BE2C (cell line): ENCODE results near the gene EXOC4.
"Not testable (repeated sequence)": the region's sequence is repeated elsewhere in the genome, so short reads cannot be mapped to it uniquely, and the experiment has no call there.

Experiments
- DNase-seq: peaks from one replicate; pipeline ENCODE4 v3.0.0-alpha.2; 2020
- H3K27me3 ChIP-seq: fragments of 250-450 bp; sonication (Bioruptor Pico); 2 replicates; pipeline ENCODE4 v1.5.1; 2020; ENCODE audit warnings: mild to moderate bottlenecking
- H3K36me3 ChIP-seq: fragments of 250-450 bp; sonication (Bioruptor Pico); 2 replicates; pipeline ENCODE4 v1.5.1; 2020; ENCODE audit warnings: mild to moderate bottlenecking
- H3K4me1 ChIP-seq: fragments of 250-450 bp; sonication (Bioruptor Pico); 2 replicates; pipeline ENCODE4 v1.5.1; 2020
- H3K4me3 ChIP-seq: 2 replicates; pipeline ENCODE4 v1.5.1; 2011; ENCODE audit warnings: low read depth, low read length
- H3K9me3 ChIP-seq: fragments of 250-450 bp; sonication (Bioruptor Pico); 2 replicates; pipeline ENCODE4 v1.5.1; 2020
- CTCF ChIP-seq: IDR thresholded peaks from 2 replicates; pipeline ENCODE4 v1.5.1; 2012; ENCODE audit warnings: mild to moderate bottlenecking, low read depth, low read length

Gene EXOC4

DNA sequence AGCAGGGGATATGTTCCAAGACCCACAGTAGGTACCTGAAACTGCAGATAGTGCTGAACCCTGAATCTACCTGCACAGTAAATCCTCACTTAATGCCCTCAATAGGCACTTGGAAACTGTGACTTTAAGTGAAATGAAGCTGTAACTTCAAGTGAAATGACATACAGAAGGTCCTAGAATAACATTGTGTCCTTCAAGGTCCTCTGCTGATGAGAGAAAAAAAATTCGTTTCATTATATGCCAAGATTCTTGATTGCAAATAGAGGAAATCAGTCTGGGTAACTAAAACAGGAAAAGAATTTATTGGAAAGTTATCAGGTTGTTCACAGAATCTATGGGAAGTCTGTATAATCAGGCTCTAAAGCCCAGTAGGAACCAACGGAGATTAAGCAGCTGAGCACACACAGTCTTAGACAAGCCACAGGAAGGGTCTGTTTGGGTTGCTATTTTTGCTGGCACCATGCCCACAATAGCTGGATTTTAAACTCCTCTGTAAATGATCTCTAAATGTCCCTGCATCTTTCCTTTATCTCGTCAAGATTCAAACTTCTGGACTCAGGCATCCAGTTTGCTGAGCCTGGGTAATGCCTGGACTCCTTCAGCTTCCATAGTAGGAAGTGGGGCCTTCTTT is 57.5 kb downstream of the EXOC4 start:
- H3K4me3 ChIP-seq = no peak overlapping the region
- TF ChIP-seq CTCF = no peak
- H3K4me1 ChIP-seq = peaks cover 2% of the 10 kb centered on the region; the same call in 1 of the 2 replicates
- H3K9me3 ChIP-seq = no peaks in the 10 kb centered on the region
- peaks cover 28% of the 10 kb centered on the region for H3K36me3 ChIP-seq
- peak; percentile 51 for DNase-seq
- no peaks in the 10 kb centered on the region for H3K27me3 ChIP-seq

DNA sequence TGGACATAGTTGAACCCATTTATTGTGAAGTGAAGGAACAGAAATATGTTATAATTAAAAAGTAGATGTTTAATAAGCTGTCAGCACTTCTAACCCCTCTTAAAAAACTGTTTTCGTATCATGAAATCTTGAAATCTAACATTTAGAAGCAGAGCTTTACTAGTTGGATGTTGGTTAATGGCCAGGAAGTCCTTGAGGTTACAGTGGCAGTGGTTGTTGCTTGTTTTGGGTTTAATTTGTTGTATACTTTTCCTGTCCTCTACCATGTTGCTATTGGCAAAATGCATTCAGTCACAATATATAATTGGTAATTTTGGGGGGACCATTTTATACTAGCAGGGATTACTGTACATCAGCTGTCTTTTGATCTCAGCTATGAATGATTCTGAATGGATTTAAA is 60.7 kb downstream of the EXOC4 start:
- Histone ChIP-seq H3K4me3 (no peak overlapping the region), H3K27me3 (no peaks in the 10 kb centered on the region), H3K4me1 (peaks cover 2% of the 10 kb centered on the region; the same call in 1 of the 2 replicates), H3K9me3 (no peaks in the 10 kb centered on the region), H3K36me3 (peaks cover 4% of the 10 kb centered on the region)
- no peak for DNase-seq
- no peak for TF ChIP-seq CTCF

GRCh38 chr7:133314084-133314483 is 61.2 kb downstream of the EXOC4 start:
- no peaks in the 10 kb centered on the region for H3K27me3 ChIP-seq
- no peaks in the 10 kb centered on the region for H3K9me3 ChIP-seq
- no peak overlapping the region for H3K4me3 ChIP-seq
- peaks cover 2% of the 10 kb centered on the region; the same call in 1 of the 2 replicates for H3K4me1 ChIP-seq
- no peak for TF ChIP-seq CTCF
- peaks cover 4% of the 10 kb centered on the region for H3K36me3 ChIP-seq
- DNase-seq = no peak

DNA sequence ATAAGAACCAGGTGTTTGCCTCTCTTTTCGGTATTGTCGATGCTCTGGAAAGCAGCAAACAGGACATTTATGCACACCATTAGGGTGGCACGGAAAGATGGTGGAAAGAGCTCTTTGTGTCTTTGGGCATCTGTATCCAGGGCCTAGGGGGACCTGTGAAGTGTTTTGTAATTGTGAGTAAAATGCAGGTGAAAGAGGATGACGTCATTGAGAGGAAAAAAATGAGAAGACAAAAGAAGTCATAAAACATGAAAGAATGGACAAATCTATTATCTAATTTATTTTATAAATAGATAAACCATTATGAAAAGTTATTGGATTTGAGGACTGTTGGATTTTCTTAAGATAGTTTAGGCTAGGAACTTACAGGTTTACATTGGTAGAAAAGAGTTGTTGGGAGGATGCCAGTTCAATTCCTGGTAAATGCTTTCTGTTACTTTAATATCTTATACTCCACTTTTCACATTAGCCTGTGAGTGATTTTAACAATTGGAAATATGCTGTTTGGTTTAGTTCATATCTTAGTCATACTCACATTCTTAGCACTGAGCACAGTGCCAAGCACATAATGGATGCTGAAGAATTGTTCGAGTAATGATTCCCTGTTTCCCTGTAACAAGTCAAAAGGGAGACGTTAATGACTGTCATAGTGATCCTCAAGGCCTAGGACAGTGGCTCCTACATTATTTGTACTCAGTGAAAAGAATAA is 62.6 kb downstream of the EXOC4 start:
- no peak for TF ChIP-seq CTCF
- Histone ChIP-seq H3K36me3 (peaks cover 6% of the 10 kb centered on the region), H3K4me3 (no peak overlapping the region), H3K9me3 (no peaks in the 10 kb centered on the region), H3K27me3 (no peaks in the 10 kb centered on the region), H3K4me1 (peaks cover 2% of the 10 kb centered on the region; the same call in 1 of the 2 replicates)
- no peak for DNase-seq

- H3K9me3 ChIP-seq = no peaks in the 10 kb centered on the region
- H3K27me3 ChIP-seq = no peaks in the 10 kb centered on the region
- DNase-seq = no peak
- peaks cover 13% of the 10 kb centered on the region for H3K36me3 ChIP-seq
- H3K4me1 ChIP-seq = no peaks in the 10 kb centered on the region
- no peak for TF ChIP-seq CTCF
- H3K4me3 ChIP-seq = no peak overlapping the region
Measured at GRCh38 chr7:133319842-133320241, 67.0 kb downstream of the EXOC4 start.

- Histone ChIP-seq H3K4me1 (no peaks in the 10 kb centered on the region), H3K4me3 (no peak overlapping the region), H3K9me3 (no peaks in the 10 kb centered on the region), H3K36me3 (peaks cover 13% of the 10 kb centered on the region), H3K27me3 (no peaks in the 10 kb centered on the region)
- no peak for DNase-seq
- no peak for TF ChIP-seq CTCF
Measured at GRCh38 chr7:133320891-133321290, 68.0 kb downstream of the EXOC4 start.

- not testable (repeated sequence) for H3K9me3 ChIP-seq, DNase-seq, H3K4me3 ChIP-seq, H3K4me1 ChIP-seq, H3K27me3 ChIP-seq
- H3K36me3 ChIP-seq = peaks cover 13% of the 10 kb centered on the region
Measured at GRCh38 chr7:133321366-133321765, 68.5 kb downstream of the EXOC4 start.

- not testable (repeated sequence) for DNase-seq, H3K4me1 ChIP-seq, H3K9me3 ChIP-seq, H3K27me3 ChIP-seq, H3K4me3 ChIP-seq, H3K36me3 ChIP-seq
Measured at GRCh38 chr7:133326745-133327144, 73.9 kb downstream of the EXOC4 start.

- not testable (repeated sequence) for H3K4me1 ChIP-seq, H3K27me3 ChIP-seq, DNase-seq, H3K4me3 ChIP-seq, H3K9me3 ChIP-seq, H3K36me3 ChIP-seq
Measured at GRCh38 chr7:133328021-133328420, 75.1 kb downstream of the EXOC4 start.
